ENCODE results near the gene PFN3. TPM values are rescaled to one million over a fixed set of nuclear protein-coding genes. Genes with fewer than 3 reads are reported as not detected.
A peak's percentile ranks its signal among the peaks of the same experiment; 100 is the strongest.

The PFN3 gene
- total RNA-seq, 5 donors from 2014 or later (not counting 1 experiment from before 2014, with no cell fraction given) = not detected

GRCh38 chr5:177357459-177358351 is 42.8 kb downstream of the PFN3 start, which contains the start of gene RGS14:
Gene RGS14, plus strand, starts transcription at chr5:177357924. Its CDS starts 101 bp downstream, at chr5:177358025.
- Histone ChIP-seq H3K9me3 (no peaks in the 10 kb centered on the region), H3K27ac (ENCODE audit: low read length) (peak within 1 kb of the TSS; percentile 73), H3K4me1 (ENCODE audit: control insufficient read depth in 1 of 2, extremely low read depth in 1 of 2, insufficient read depth in 2 of 2, low read length in 2 of 2) (peaks cover 51 to 75% of the 10 kb centered on the region in 2 experiments), H3K27me3 (replicated peaks in 1 of 2; ENCODE audit: control insufficient read depth in 2 of 2, extremely low read depth in 1 of 2, insufficient read depth in 2 of 2, low read length in 1 of 2) (no peaks in the 10 kb centered on the region), H3K36me3 (ENCODE audit: control insufficient read depth in 2 of 2, extremely low read depth in 1 of 2, insufficient read depth in 1 of 2, low read length in 1 of 2) (peaks cover 0 to 29% of the 10 kb centered on the region in 2 donors), H3K4me3 (ENCODE audit: control insufficient read depth in 1 of 2, extremely low read depth in 1 of 2, low read length in 1 of 2) (peak within 1 kb of the TSS; percentile 77 to 92)
- ATAC-seq (replicated peaks in 1 of 4) (peak; percentile 90 to 93 (median 92)), DNase-seq (peak; percentile 52 to 89 (median 69))
- Mint-ChIP-seq H3K27me3 (no peaks in the 10 kb centered on the region), H3K4me1 (peaks cover 70 to 81% (median 80%) of the 10 kb centered on the region in 3 donors), H3K4me3 (peak within 1 kb of the TSS; percentile 77 to 91 (median 83)), H3K36me3 (peaks cover 5% of the 10 kb centered on the region), H3K27ac (peak within 1 kb of the TSS; percentile 89 to 97), H3K9me3 (no peaks in the 10 kb centered on the region)
- ChIA-PET CTCF (interaction anchor here (0.6 to 1.2 kb wide), 3 partner anchors 14 to 796 kb away, joined by 3 read pairs; partner anchors contain the start of gene NHP2 (in 1 of the 2)), POLR2A (no interaction called here)
- WGBS (ENCODE audit: insufficient coverage) = 0% methylated on average over 37 of the region's 37 CpGs

DNA sequence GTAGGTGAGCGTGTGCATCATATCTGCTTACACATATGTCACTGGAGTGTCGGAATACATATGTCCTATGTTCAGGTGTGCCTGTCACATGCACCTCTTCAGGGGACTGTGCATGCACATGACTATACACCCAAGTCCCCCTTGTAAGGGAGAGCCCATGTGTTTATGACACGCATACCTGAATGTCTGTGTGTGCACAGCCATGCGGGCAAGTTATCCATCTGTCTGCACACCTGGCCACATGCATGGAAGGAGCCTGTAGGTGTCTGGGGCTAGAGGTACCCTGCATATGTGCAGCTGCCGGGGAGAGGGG is 43.4 kb downstream of the PFN3 start:
- Mint-ChIP-seq H3K4me3 (peak overlapping the region; percentile 77 to 91 (median 83)), H3K4me1 (peaks cover 65 to 76% (median 76%) of the 10 kb centered on the region in 3 donors), H3K36me3 (peaks cover 5% of the 10 kb centered on the region), H3K9me3 (no peaks in the 10 kb centered on the region), H3K27ac (peak overlapping the region; percentile 89 to 97), H3K27me3 (no peaks in the 10 kb centered on the region)
- Histone ChIP-seq H3K9me3 (no peaks in the 10 kb centered on the region), H3K27me3 (replicated peaks in 1 of 2; ENCODE audit: control insufficient read depth in 2 of 2, extremely low read depth in 1 of 2, insufficient read depth in 2 of 2, low read length in 1 of 2) (no peaks in the 10 kb centered on the region), H3K27ac (ENCODE audit: low read length) (peak overlapping the region; percentile 73), H3K36me3 (ENCODE audit: control insufficient read depth in 2 of 2, extremely low read depth in 1 of 2, insufficient read depth in 1 of 2, low read length in 1 of 2) (peaks cover 0 to 27% of the 10 kb centered on the region in 2 donors), H3K4me3 (ENCODE audit: control insufficient read depth in 1 of 2, extremely low read depth in 1 of 2, low read length in 1 of 2) (peak overlapping the region; percentile 77 to 92), H3K4me1 (ENCODE audit: control insufficient read depth in 1 of 2, extremely low read depth in 1 of 2, insufficient read depth in 2 of 2, low read length in 2 of 2) (peaks cover 46 to 72% of the 10 kb centered on the region in 2 experiments)
- no peak for DNase-seq
- POLR2A ChIA-PET = no interaction called here
- CTCF ChIA-PET = interaction anchor here in 1 of 2 donors (0.6 to 1.4 kb wide), 2 partner anchors 41 to 100 kb away, joined by 3 to 4 read pairs; no protein-coding TSS in a partner anchor
- peak; percentile 6 to 14 (median 9) for ATAC-seq (replicated peaks in 1 of 4)
- 59% methylated on average over 3 of the region's 5 CpGs for WGBS (ENCODE audit: insufficient coverage)

- no peaks in the 10 kb centered on the region for H3K9me3 ChIP-seq
- no peaks in the 10 kb centered on the region for H3K9me3 Mint-ChIP-seq
- peak overlapping the region in 1 of 2 donors; percentile 92 for H3K4me3 ChIP-seq (ENCODE audit: control insufficient read depth in 1 of 2, extremely low read depth in 1 of 2, low read length in 1 of 2)
- peak overlapping the region; percentile 89 to 97 for H3K27ac Mint-ChIP-seq
- ChIA-PET CTCF (interaction anchor here in 1 of 2 donors (0.6 to 1.4 kb wide), 3 partner anchors 41 to 113 kb away, joined by 3 to 4 read pairs (median 3); no protein-coding TSS in a partner anchor), POLR2A (interaction anchor here (0.6 to 0.8 kb wide), 5 partner anchors 9 to 192 kb away, joined by 3 to 15 read pairs (median 5); no protein-coding TSS in a partner anchor)
- 100% methylated on average over 1 of the region's 3 CpGs for WGBS (ENCODE audit: insufficient coverage)
- no peaks in the 10 kb centered on the region for H3K27me3 Mint-ChIP-seq
- H3K36me3 ChIP-seq (ENCODE audit: control insufficient read depth in 2 of 2, extremely low read depth in 1 of 2, insufficient read depth in 1 of 2, low read length in 1 of 2) = peaks cover 0 to 23% of the 10 kb centered on the region in 2 donors
- no peaks in the 10 kb centered on the region for H3K27me3 ChIP-seq (replicated peaks in 1 of 2; ENCODE audit: control insufficient read depth in 2 of 2, extremely low read depth in 1 of 2, insufficient read depth in 2 of 2, low read length in 1 of 2)
- H3K4me1 ChIP-seq (ENCODE audit: control insufficient read depth in 1 of 2, extremely low read depth in 1 of 2, insufficient read depth in 2 of 2, low read length in 2 of 2) = peaks cover 43 to 72% of the 10 kb centered on the region in 2 experiments
- peak overlapping the region; percentile 73 for H3K27ac ChIP-seq (ENCODE audit: low read length)
- ATAC-seq (replicated peaks in 1 of 4) = no peak
- H3K4me3 Mint-ChIP-seq = peak overlapping the region; percentile 77 to 91 (median 83)
- DNase-seq = no peak
- H3K36me3 Mint-ChIP-seq = peaks cover 5% of the 10 kb centered on the region
- H3K4me1 Mint-ChIP-seq = peaks cover 65 to 76% (median 76%) of the 10 kb centered on the region in 3 donors
Observed at GRCh38 chr5:177356746-177357145, 43.7 kb downstream of the PFN3 start.

DNA sequence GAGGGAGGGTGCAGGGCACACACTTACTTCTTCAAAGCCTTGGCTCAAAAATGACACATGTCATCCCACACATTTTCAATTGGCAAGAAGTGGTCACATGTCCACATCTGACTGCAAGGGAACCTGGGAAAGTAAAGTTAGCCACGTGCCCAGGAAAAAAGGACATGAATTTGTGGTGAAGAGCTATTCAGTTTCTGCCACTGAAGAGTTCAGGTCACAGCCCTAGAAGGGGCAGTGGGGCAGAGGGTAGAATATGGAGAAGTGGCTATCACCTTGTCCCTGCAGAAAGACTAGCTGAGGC is 44.6 kb downstream of the PFN3 start:
- H3K27me3 ChIP-seq (replicated peaks in 1 of 2; ENCODE audit: control insufficient read depth in 2 of 2, extremely low read depth in 1 of 2, insufficient read depth in 2 of 2, low read length in 1 of 2) = no peaks in the 10 kb centered on the region
- no peak overlapping the region for H3K27ac ChIP-seq (ENCODE audit: low read length)
- Mint-ChIP-seq H3K36me3 (peaks cover 5% of the 10 kb centered on the region), H3K4me1 (peaks cover 60 to 73% (median 72%) of the 10 kb centered on the region in 3 donors), H3K27ac (peak overlapping the region; percentile 49 to 60), H3K4me3 (peak overlapping the region in 1 of 3 donors; percentile 77), H3K9me3 (no peaks in the 10 kb centered on the region), H3K27me3 (no peaks in the 10 kb centered on the region)
- DNase-seq = no peak
- no peak overlapping the region for H3K4me3 ChIP-seq (ENCODE audit: control insufficient read depth in 1 of 2, extremely low read depth in 1 of 2, low read length in 1 of 2)
- ATAC-seq (replicated peaks in 1 of 4) = no peak
- POLR2A ChIA-PET = interaction anchor here in 1 of 2 donors (0.6 kb wide), 1 partner anchor 14 kb away, joined by 3 read pairs; no protein-coding TSS in a partner anchor
- CTCF ChIA-PET = interaction anchor here (0.5 to 1.4 kb wide), 3 partner anchors 10 to 102 kb away, joined by 3 to 4 read pairs (median 4); no protein-coding TSS in a partner anchor
- peaks cover 38 to 68% of the 10 kb centered on the region in 2 experiments for H3K4me1 ChIP-seq (ENCODE audit: control insufficient read depth in 1 of 2, extremely low read depth in 1 of 2, insufficient read depth in 2 of 2, low read length in 2 of 2)
- H3K9me3 ChIP-seq = no peaks in the 10 kb centered on the region
- 17% methylated on average over 1 of the region's 1 CpG for WGBS (ENCODE audit: insufficient coverage)
- peaks cover 0 to 19% of the 10 kb centered on the region in 2 donors for H3K36me3 ChIP-seq (ENCODE audit: control insufficient read depth in 2 of 2, extremely low read depth in 1 of 2, insufficient read depth in 1 of 2, low read length in 1 of 2)

- no CpG with 5 or more reads among the region's 1 CpG for WGBS (ENCODE audit: insufficient coverage)
- ATAC-seq (replicated peaks in 1 of 4) (no peak), DNase-seq (no peak)
- H3K9me3 ChIP-seq = no peaks in the 10 kb centered on the region
- Mint-ChIP-seq H3K27me3 (no peaks in the 10 kb centered on the region), H3K9me3 (no peaks in the 10 kb centered on the region), H3K4me1 (peaks cover 62 to 74% (median 72%) of the 10 kb centered on the region in 3 donors), H3K4me3 (peak overlapping the region in 1 of 3 donors; percentile 77), H3K27ac (peak overlapping the region; percentile 25 to 49), H3K36me3 (peaks cover 5% of the 10 kb centered on the region)
- CTCF ChIA-PET = no interaction called here
- H3K27me3 ChIP-seq (replicated peaks in 1 of 2; ENCODE audit: control insufficient read depth in 2 of 2, extremely low read depth in 1 of 2, insufficient read depth in 2 of 2, low read length in 1 of 2) = no peaks in the 10 kb centered on the region
- POLR2A ChIA-PET = no interaction called here
- H3K36me3 ChIP-seq (ENCODE audit: control insufficient read depth in 2 of 2, extremely low read depth in 1 of 2, insufficient read depth in 1 of 2, low read length in 1 of 2) = peaks cover 0 to 19% of the 10 kb centered on the region in 2 donors
- peaks cover 41 to 68% of the 10 kb centered on the region in 2 experiments for H3K4me1 ChIP-seq (ENCODE audit: control insufficient read depth in 1 of 2, extremely low read depth in 1 of 2, insufficient read depth in 2 of 2, low read length in 2 of 2)
- H3K27ac ChIP-seq (ENCODE audit: low read length) = no peak overlapping the region
- H3K4me3 ChIP-seq (ENCODE audit: control insufficient read depth in 1 of 2, extremely low read depth in 1 of 2, low read length in 1 of 2) = no peak overlapping the region
Observed at GRCh38 chr5:177355162-177355867, 45.1 kb downstream of the PFN3 start.

- H3K36me3 ChIP-seq (ENCODE audit: control insufficient read depth in 2 of 2, extremely low read depth in 1 of 2, insufficient read depth in 1 of 2, low read length in 1 of 2) = peaks cover 2 to 19% of the 10 kb centered on the region in 2 donors
- no peaks in the 10 kb centered on the region for H3K27me3 ChIP-seq (replicated peaks in 1 of 2; ENCODE audit: control insufficient read depth in 2 of 2, extremely low read depth in 1 of 2, insufficient read depth in 2 of 2, low read length in 1 of 2)
- H3K9me3 ChIP-seq = no peaks in the 10 kb centered on the region
- WGBS (ENCODE audit: insufficient coverage) = 89% methylated on average over 3 of the region's 3 CpGs
- peak overlapping the region; percentile 17 to 25 for H3K27ac Mint-ChIP-seq
- DNase-seq (no peak), ATAC-seq (replicated peaks in 1 of 4) (no peak)
- no peaks in the 10 kb centered on the region for H3K9me3 Mint-ChIP-seq
- no peak overlapping the region for H3K27ac ChIP-seq (ENCODE audit: low read length)
- H3K4me3 Mint-ChIP-seq = peak overlapping the region in 1 of 3 donors; percentile 17
- H3K4me1 Mint-ChIP-seq = peaks cover 62 to 74% (median 72%) of the 10 kb centered on the region in 3 donors
- ChIA-PET CTCF (interaction anchor here in 1 of 2 donors (1.0 kb wide), 1 partner anchor 17 kb away, joined by 3 read pairs; no protein-coding TSS in a partner anchor), POLR2A (no interaction called here)
- H3K27me3 Mint-ChIP-seq = no peaks in the 10 kb centered on the region
- peaks cover 3% of the 10 kb centered on the region for H3K36me3 Mint-ChIP-seq
- H3K4me1 ChIP-seq (ENCODE audit: control insufficient read depth in 1 of 2, extremely low read depth in 1 of 2, insufficient read depth in 2 of 2, low read length in 2 of 2) = peaks cover 42 to 68% of the 10 kb centered on the region in 2 experiments
- H3K4me3 ChIP-seq (ENCODE audit: control insufficient read depth in 1 of 2, extremely low read depth in 1 of 2, low read length in 1 of 2) = no peak overlapping the region
Observed at GRCh38 chr5:177354711-177355110, 45.8 kb downstream of the PFN3 start.

Measured in T-cell (primary cell).